BE2C (cell line): ENCODE results near the gene NCOA7.
A peak's percentile ranks its signal among the peaks of the same experiment; 100 is the strongest.

ENCODE experiments used
- DNase-seq: peaks from one replicate; pipeline ENCODE4 v3.0.0-alpha.2; 2020
- H3K27me3 ChIP-seq: fragments of 250-450 bp; sonication (Bioruptor Pico); 2 replicates; pipeline ENCODE4 v1.5.1; 2020; ENCODE audit warnings: mild to moderate bottlenecking
- H3K36me3 ChIP-seq: fragments of 250-450 bp; sonication (Bioruptor Pico); 2 replicates; pipeline ENCODE4 v1.5.1; 2020; ENCODE audit warnings: mild to moderate bottlenecking
- H3K4me1 ChIP-seq: fragments of 250-450 bp; sonication (Bioruptor Pico); 2 replicates; pipeline ENCODE4 v1.5.1; 2020
- H3K4me3 ChIP-seq: 2 replicates; pipeline ENCODE4 v1.5.1; 2011; ENCODE audit warnings: low read depth, low read length
- H3K9me3 ChIP-seq: fragments of 250-450 bp; sonication (Bioruptor Pico); 2 replicates; pipeline ENCODE4 v1.5.1; 2020
- TF ChIP-seq, protein P1 (sequence below): IDR thresholded peaks from 2 replicates; pipeline ENCODE4 v1.5.1; 2012; ENCODE audit warnings: mild to moderate bottlenecking, low read depth, low read length

NCOA7 gene

DNA sequence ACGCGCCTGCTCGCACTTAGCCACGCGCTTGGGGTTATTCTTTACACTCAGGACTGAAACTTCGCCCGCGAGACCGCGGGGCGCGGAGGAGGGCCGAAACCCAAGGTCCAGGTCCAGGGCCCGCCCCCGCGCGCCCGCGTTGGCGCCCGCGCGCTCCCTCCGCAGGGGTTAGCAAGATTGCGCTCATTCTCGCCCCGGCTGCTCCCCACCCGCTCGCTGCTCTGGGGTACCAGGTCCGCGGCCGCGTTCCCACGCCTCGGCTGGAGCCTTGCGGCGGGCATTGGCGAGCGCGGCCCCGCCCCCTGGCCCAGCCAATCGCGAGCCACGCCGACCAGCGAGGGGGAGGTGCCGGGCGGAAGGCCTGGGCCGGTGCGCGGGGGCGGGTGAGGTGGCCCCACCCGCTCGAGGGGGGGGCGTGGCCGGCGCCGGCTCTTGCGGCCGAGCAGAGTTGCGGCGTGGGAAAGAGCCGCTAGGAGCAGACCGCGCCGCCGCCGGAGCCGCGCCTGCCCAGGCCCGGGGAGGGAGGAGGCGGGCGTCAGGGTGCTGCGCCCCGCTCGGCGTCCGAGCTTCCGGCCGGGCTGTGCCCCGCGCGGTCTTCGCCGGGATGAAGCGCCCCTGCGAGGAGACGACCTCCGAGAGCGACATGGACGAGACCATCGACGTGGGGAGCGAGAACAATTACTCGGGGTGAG, 41.4 kb upstream of the NCOA7 start, which contains the start of gene HEY2:
HEY2 (plus strand) TSS at position 460 of the 692 bp plus-strand sequence; CDS start at position 605, 145 bp downstream.
- peak within 1 kb of the TSS; percentile 62 for H3K4me3 ChIP-seq
- DNase-seq = peak; percentile 94
- TF ChIP-seq, protein P1, sequence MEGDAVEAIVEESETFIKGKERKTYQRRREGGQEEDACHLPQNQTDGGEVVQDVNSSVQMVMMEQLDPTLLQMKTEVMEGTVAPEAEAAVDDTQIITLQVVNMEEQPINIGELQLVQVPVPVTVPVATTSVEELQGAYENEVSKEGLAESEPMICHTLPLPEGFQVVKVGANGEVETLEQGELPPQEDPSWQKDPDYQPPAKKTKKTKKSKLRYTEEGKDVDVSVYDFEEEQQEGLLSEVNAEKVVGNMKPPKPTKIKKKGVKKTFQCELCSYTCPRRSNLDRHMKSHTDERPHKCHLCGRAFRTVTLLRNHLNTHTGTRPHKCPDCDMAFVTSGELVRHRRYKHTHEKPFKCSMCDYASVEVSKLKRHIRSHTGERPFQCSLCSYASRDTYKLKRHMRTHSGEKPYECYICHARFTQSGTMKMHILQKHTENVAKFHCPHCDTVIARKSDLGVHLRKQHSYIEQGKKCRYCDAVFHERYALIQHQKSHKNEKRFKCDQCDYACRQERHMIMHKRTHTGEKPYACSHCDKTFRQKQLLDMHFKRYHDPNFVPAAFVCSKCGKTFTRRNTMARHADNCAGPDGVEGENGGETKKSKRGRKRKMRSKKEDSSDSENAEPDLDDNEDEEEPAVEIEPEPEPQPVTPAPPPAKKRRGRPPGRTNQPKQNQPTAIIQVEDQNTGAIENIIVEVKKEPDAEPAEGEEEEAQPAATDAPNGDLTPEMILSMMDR = no peak
- peaks cover 6% of the 10 kb centered on the region; the same call in 1 of the 2 replicates for H3K4me1 ChIP-seq
- H3K9me3 ChIP-seq = no peaks in the 10 kb centered on the region
- peaks cover 94% of the 10 kb centered on the region for H3K27me3 ChIP-seq
- H3K36me3 ChIP-seq = no peaks in the 10 kb centered on the region

DNA sequence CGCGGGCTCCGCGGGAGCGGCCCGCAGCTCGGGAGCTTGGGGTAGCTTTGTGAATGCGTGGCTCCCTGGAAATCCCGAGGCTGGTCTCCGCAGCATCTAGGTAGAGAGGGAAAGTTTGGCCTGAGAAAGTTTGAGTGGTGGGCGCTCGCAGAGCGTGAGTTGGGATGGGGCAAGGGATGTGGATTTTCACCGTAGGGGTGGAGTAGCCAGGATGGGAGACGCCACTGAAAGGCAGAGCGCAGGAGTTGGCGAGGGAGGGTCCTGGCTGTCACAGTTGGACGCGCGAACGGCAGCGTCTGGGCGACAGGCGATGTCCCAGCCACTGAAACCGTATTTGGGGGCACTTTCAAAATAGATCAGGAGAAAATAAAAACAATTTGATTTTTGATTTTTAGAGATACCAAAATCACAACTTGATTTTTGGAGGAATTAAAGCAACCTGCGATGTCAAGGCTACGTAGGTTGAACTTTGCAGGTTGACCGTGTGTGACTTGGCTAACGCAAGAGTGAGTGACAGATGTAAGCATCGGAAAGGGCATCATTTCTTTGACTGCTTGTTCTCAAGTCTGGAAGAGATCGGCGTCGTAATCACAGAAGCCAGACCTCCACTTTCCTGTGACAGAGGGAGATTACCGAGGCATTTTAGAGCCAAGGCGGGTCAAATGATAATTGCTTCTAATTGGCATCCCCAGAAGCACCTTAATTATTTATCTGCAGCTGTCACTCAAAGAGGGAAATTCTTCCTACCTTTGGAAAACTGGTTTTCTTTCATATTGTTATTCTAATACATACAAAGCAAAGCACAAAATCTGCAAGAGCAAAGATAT, 40.7 kb upstream of the NCOA7 start:
- H3K4me3 ChIP-seq = peak overlapping the region; percentile 50
- peaks cover 94% of the 10 kb centered on the region for H3K27me3 ChIP-seq
- H3K36me3 ChIP-seq = no peaks in the 10 kb centered on the region
- peaks cover 6% of the 10 kb centered on the region; the same call in 1 of the 2 replicates for H3K4me1 ChIP-seq
- DNase-seq = no peak
- H3K9me3 ChIP-seq = no peaks in the 10 kb centered on the region
- TF ChIP-seq, protein P1 = no peak

DNA sequence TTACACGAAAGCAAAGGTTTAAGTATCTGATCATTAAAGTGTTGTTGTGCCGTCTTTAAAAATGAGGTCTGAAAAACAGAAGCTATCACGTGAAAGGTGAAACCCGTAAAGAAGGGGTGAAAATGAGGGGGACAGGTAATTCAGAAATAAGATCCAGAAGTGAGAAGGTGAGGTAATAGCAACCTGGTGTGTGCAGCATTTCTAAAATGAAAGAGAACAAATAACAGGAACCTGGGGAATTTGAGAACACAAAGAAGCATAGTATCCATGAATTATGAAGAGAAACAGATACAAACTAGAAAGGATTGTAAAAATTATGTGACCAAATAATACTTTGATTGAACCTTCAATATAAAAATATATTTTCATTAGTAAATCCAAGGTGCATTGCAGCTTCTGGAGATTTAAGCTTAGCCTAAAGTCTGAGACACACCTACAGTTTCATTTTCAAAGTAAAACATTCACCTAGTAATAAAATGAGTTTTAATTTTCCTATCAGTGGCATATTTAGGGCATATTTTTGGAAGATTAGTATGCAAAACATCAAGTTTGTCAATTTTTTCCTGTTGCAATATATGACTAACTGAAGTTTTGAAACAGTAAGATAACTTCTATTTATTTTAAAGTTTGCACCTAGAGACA, 39.9 kb upstream of the NCOA7 start:
- DNase-seq = no peak
- peaks cover 6% of the 10 kb centered on the region; the same call in 1 of the 2 replicates for H3K4me1 ChIP-seq
- H3K9me3 ChIP-seq = no peaks in the 10 kb centered on the region
- no peak overlapping the region for H3K4me3 ChIP-seq
- H3K27me3 ChIP-seq = peaks cover 94% of the 10 kb centered on the region
- H3K36me3 ChIP-seq = no peaks in the 10 kb centered on the region
- TF ChIP-seq, protein P1 = no peak

DNA sequence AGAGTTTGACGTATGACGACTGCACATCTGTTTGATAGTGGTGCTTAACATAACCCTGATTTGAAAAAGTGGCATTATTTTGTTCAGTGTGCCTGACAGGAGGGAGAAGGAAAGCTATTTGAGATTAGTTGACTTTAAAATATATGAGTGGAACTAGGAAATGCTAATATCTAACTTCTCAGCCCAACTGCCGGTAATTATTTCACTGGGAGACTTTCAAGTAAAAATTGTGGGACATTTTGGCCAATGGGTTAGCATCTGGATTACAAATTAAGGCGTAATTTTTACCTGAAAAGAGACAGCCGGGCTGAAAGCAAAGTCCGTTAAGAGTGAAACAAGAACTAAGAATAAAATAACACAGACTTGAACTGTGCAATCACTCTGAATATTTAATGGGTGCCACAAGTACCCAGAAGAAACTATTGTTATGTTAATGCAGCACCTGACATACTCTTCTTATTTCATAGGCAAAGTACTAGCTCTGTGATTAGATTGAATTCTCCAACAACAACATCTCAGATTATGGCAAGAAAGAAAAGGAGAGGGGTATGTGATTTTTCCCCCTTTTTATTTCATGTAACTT, 39.3 kb upstream of the NCOA7 start:
- TF ChIP-seq, protein P1 = no peak
- no peak for DNase-seq
- peaks cover 93% of the 10 kb centered on the region for H3K27me3 ChIP-seq
- no peak overlapping the region for H3K4me3 ChIP-seq
- no peaks in the 10 kb centered on the region for H3K9me3 ChIP-seq
- peaks cover 6% of the 10 kb centered on the region; the same call in 1 of the 2 replicates for H3K4me1 ChIP-seq
- H3K36me3 ChIP-seq = no peaks in the 10 kb centered on the region

DNA sequence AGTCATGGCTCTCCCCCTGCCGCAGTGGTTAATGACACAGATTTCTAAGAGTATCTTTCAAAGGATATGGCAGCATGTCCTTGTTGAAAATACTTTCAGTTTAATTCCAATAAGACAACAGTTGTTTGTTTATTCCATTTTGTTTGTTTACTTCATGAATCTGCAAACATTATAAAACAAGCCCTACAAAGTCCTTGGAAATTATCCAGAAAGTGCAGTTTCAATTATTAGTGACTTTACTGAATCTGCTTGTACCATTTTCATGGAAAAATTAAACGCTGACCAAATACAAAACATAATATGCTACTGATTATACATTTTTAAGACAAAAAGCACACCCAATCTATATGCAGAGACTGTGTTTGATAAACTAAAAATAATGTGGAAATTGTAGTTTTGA, 38.0 kb upstream of the NCOA7 start:
- DNase-seq = no peak
- H3K36me3 ChIP-seq = no peaks in the 10 kb centered on the region
- peaks cover 93% of the 10 kb centered on the region for H3K27me3 ChIP-seq
- H3K4me1 ChIP-seq = peaks cover 6% of the 10 kb centered on the region; the same call in 1 of the 2 replicates
- no peaks in the 10 kb centered on the region for H3K9me3 ChIP-seq
- no peak overlapping the region for H3K4me3 ChIP-seq
- TF ChIP-seq, protein P1 = no peak
